ENCODE data around the gene ZNHIT3.
"Not testable (repeated sequence)": the region's sequence is repeated elsewhere in the genome, so short reads cannot be mapped to it uniquely, and the experiment has no call there.

DNA sequence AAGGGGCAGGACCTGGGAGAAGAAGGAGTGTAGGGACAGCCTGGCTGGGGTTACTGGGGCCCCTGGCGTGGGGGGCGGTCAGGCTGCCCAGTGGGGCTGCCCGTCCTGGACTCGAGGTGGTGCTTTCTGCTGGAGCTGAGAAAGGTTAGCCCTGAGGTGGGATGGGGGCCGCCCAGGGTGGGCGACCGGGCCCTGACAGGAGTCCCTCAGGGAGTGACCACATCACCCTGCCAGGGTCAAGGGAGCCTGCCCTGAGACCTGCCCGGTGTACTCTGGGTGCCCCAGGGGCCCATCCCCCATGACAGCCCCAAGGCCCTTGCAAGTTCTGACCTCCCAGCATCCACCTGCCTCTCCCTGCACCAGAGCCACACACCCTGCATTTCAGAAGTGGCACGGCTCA is 28.8 kb upstream of the ZNHIT3 start:
- TF ChIP-seq TARDBP (IDR thresholded peaks at IDR 0.05); FOXA1 (IDR thresholded peaks at IDR 0.05); SP1 (IDR thresholded peaks at IDR 0.05); BHLHE40 (IDR thresholded peaks at IDR 0.05; ENCODE audit: borderline replicate concordance); HDGF (IDR thresholded peaks at IDR 0.05; ENCODE audit: borderline replicate concordance); FOXM1 (IDR thresholded peaks at IDR 0.05; ENCODE audit: borderline replicate concordance); ZNF384 (IDR thresholded peaks at IDR 0.05): not testable (repeated sequence)
